AG08395 (cell line): ENCODE data around the gene EML5.
"Not testable (repeated sequence)": the region's sequence is repeated elsewhere in the genome, so short reads cannot be mapped to it uniquely, and the experiment has no call there.

ENCODE experiments used
- DNase-seq: peaks from one replicate; pipeline ENCODE4 v3.0.0; 2012; ENCODE audit warnings: mixed read lengths, low spot score

The EML5 gene

GRCh38 chr14:88802596-88802995 lies 9.8 kb upstream of the EML5 start:
- no peak for DNase-seq

DNA sequence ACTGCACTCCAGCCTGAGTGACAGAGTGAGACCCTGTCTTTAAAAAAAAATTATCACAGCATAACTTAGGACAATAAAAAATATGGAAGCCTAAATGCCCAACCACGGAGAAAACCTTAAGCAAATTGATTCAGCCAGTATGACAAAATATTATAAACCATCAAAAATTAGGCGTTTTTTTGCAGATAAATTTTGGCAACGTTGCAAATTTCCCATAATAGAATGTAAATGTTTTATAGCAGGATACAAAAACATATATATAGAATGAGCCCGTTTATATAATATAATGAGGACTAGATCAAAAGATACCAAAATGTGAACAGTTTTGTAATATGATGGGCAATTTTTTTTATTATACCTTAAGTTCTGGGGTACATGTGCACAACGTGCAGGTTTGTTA lies 6.8 kb upstream of the EML5 start:
- no peak for DNase-seq

DNA sequence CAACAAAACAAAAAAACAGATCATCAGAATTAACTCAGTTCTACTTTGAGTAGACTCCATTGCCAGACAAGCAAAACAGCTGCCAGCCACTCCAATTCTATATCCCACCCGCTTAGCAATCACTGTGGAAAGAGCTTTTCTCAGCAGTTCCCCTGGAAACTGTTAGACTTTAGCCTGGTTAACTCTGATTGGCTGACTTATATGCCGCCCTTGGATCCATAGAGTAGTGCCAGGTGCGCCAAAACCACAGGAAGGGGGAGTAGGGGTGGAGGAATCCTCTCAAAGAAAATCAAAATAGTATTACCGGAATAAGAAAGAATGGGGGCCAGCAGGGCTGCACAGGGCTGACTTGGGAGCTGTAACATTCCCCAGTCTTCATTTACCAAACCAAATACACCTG lies 5.4 kb upstream of the EML5 start:
- DNase-seq: no peak

DNA sequence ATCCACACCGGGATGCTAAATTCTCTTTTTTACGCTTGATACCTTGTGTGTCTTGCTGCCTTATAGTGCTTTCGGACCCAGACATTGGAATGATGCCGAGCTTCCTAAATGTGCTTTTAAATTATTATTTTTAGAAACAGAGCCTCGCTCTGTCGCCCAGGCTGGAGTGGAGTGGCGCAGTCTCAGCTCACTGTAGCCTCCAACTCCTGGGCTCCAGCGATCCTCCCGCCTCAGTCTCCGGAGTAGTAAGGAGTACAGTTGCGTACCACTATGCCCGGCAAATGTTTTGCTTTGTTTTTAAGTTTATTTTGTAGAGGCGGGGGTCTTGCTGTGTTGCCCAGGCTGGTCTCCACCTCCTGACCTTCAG lies 489 bp upstream of the EML5 start:
- DNase-seq: no peak

- DNase-seq: no peak
Observed at GRCh38 chr14:88791629-88792472, 902 bp downstream of the EML5 start.

- DNase-seq: no peak
Observed at GRCh38 chr14:88791252-88791621, 1.5 kb downstream of the EML5 start.

- DNase-seq: no peak
Observed at GRCh38 chr14:88790501-88791251, 2.1 kb downstream of the EML5 start.

DNA sequence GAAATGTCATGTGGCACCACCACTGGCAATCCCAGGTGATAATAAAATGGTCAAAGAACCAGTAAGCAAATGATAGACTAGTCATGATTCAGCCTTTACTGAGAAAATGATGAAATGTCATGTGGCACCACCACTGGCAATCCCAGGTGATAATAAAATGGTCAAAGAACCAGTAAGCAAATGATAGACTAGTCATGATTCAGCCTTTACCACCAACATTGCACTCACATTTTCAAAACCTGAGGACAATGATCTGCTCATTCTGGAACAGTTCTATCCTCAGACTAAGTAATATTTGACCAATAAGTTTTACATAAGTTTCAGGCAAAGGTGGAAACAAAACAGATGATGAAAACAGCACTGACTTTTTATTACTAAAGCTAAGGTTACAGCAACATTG lies 3.2 kb downstream of the EML5 start:
- DNase-seq: not testable (repeated sequence)

- DNase-seq: no peak
Observed at GRCh38 chr14:88786715-88787114, 6.0 kb downstream of the EML5 start.

- DNase-seq: no peak
Observed at GRCh38 chr14:88785911-88786310, 6.8 kb downstream of the EML5 start.

DNA sequence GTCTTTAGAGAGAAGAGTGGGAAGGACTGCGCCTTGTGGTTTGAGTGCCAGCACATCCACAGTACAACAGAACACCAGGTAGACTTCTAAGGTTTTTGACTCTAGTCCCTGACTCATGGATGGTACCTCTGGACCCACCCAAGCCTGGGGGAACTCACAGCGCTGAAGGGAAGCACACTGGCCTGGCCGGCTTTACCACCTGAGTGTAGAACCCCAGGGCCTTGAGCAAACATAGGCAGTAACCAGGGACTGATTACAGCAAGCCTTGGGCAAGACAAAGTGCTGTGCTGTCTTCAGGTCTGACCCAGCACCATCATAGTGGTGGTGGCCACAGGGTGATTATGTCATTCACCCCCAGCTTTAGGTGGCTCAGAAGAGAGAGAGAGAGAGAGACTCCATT lies 17.2 kb downstream of the EML5 start:
- no peak for DNase-seq

GRCh38 chr14:88770736-88771135 lies 22.0 kb downstream of the EML5 start:
- no peak for DNase-seq

- no peak for DNase-seq
Observed at GRCh38 chr14:88765130-88765529, 27.6 kb downstream of the EML5 start.

DNA sequence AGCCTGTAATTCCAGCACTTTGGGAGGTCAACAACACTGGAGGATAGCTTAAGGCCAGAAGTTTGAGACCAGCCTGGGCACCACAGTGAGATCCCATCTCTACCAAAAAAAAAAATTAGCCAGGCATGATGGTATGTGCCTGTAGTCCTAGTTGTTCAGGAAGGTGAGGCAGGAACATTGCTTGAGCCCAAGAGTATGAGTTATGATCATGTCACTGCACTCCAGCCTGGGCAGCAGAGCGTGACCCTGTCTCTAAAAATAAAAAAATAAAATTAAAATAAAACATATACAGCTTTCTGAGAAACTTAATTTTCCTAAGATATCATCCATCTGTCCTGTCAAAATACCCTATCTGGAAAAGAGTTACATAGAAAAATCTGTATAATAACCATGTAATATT lies 38.9 kb downstream of the EML5 start:
- DNase-seq: no peak

- no peak for DNase-seq
Observed at GRCh38 chr14:88750945-88751344, 41.8 kb downstream of the EML5 start.

- DNase-seq: no peak
Observed at GRCh38 chr14:88750413-88750812, 42.3 kb downstream of the EML5 start.

DNA sequence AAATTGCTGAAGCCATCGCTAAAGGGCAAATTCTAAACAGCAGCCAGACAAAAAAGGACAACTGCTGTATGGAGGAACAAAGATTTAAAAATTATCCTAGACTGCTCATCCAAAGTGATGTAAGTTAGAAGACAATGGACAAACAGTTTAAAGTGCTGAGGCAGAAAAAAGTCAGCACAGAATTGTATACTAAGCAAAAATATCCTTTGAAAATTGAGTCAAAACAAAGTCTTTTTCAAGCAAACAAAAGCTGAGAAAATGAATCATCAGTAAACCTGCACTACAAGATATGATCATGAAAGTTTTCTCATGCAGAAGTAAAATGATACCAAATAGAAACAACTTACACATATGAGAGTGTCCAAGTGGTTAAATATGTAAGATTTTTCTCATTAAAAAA lies 43.6 kb downstream of the EML5 start:
- no peak for DNase-seq

DNA sequence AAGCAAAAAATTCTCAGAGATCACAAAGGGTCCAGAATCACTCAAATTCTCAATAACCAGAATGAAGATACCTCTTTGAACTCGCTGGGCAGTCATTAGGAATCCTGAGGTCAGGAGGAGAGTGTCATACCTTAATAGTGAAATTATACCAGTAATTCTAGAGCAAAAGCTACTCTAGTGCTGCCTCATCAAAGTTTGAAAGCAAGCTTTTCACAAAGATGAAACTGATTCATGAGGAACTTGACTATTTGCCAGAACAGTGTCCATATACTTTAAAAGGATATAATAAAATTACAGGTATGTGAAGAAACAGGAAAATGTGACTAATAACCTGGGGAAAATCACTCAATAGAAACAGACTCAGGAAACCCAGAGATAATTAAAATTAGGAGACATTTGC lies 44.5 kb downstream of the EML5 start:
- no peak for DNase-seq

DNA sequence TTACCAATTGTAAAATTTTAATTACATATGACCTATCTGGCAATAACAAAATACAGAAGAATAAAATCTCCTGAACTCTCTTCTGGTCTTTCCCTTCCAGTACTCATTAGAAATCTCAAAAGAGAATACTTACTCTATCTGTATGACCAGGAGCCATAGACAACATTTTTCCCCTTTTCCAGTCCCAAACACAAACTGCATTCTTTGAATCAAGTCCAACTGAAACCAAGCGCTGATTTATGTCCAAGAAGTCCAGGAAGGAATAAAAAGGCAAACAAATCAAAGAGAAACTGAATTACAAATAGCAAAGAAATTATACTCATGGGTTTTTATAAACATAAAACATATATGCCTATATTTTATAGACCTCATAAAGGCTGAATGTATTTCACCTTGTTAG lies 46.7 kb downstream of the EML5 start:
- no peak for DNase-seq

DNA sequence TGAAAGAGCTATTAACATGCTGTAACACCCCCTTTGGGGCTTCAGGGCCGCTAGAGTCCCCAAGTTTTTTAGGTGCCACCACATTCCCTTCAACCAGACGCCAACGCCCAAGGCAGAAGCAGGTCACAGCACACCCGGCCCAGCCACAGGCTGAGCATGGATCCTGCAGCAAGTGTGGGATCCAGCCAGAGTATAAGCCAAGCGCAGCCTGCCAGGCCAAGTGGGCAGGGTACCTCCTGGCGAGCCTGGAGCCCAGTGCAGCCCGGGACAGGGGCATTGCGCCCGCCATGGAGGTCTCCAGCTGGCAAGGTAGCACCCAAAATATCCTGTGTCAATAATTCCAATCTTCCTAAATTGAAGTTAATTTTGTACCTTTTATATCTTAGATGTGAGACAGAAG lies 55.5 kb downstream of the EML5 start:
- no peak for DNase-seq

DNA sequence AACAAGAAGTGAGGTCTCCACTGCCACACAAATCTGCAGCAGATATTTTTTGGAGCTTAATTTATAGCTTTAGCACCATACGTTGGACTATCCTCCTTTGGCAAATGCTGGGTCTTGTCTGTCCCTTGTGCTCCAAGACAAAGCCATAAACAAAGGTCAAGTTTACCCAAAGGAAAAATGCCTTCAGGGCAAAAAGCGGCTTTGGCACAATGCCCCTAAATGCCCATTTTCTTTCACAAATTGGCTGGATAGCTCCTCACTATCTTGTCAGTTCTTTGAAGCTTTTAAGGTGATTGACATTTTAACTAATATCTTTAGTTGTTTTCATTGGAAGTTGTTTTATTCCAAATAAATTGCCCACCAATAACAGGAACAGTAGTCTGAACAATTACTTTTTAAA lies 59.6 kb downstream of the EML5 start:
- DNase-seq: no peak

- peak; percentile 4 for DNase-seq
Observed at GRCh38 chr14:88729159-88729558, 63.6 kb downstream of the EML5 start.

DNA sequence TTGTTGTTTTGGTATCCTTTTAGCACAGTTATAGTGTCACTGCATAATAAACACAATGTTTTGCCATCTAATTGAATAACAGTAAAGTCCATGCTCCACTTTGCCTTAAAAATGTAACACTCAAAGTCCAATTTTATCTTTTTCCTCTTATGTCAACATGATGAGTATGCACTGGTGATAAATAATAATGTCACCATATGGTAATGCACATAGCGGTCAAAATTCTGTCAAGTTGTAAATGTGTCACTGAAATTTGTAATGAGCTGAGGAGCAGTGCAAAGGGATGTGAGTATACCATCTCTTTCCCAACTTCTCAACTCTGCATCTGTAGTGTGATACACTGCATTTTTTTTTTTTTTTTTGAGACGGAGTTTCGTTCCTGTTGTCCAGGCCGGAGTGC lies 65.7 kb downstream of the EML5 start:
- no peak for DNase-seq

- DNase-seq: no peak
Observed at GRCh38 chr14:88710709-88711108, 82.0 kb downstream of the EML5 start.
